SH-SY5Y (cell line): ENCODE measurements around the gene ATP12A.

Source experiments
- GATA2 ChIP-seq: IDR thresholded peaks from 2 replicates; pipeline ENCODE4 v1.6.1; 2011; ENCODE audit warnings: mild to moderate bottlenecking, low read depth, low read length
- GATA3 ChIP-seq: IDR thresholded peaks from 2 replicates; pipeline ENCODE4 v1.6.1; 2011; ENCODE audit warnings: low read depth, mild to moderate bottlenecking, low read length, moderate library complexity

GRCh38 chr13:24742294-24742693, 62.1 kb downstream of the ATP12A start:
- no peak for TF ChIP-seq GATA3
- no peak for TF ChIP-seq GATA2
